Lower leg skin (tissue), 4 donors: Measurements from ENCODE around the gene EFCAB11. TPM values are rescaled to one million over a fixed set of nuclear protein-coding genes. Genes with fewer than 3 reads are reported as not detected.

Experiments
- DNase-seq, 2 donors: peaks; one replicate each; pipeline ENCODE4 v3.0.0-alpha.2; 2019; ENCODE audit warnings: low spot score in 2 of 2
- H3K4me3 ChIP-seq: fragments of 200-600 bp; sonication (generic); 2 replicates; pipeline ENCODE4 v1.5.1; 2017; ENCODE audit warnings: mild to moderate bottlenecking, low read depth; ENCODE audit not compliant: poor library complexity, severe bottlenecking
- CTCF ChIP-seq, 3 donors: fragments of 450-650 bp; IDR thresholded peaks; one replicate each; pipeline ENCODE4 v1.5.1; 2016; ENCODE audit warnings: antibody characterized with exemption in 3 of 3, mild to moderate bottlenecking in 3 of 3, moderate library complexity in 2 of 3
- POLR2A ChIP-seq, 2 donors: fragments of 450-650 bp; IDR thresholded peaks; one replicate each; pipeline ENCODE4 v1.6.1; 2016 to 2017; ENCODE audit warnings: antibody characterized with exemption in 2 of 2, mild to moderate bottlenecking in 1 of 2, moderate library complexity in 1 of 2
- WGBS, 2 donors: methylation state at CpG; one replicate each; pipeline ENCODE4 v1.1.5; 2018; 5-methylcytosine and 5-hydroxymethylcytosine counted together
- intact Hi-C: fragments of 100-400 bp; cut with DNase I; formaldehyde crosslinking; loops from one replicate; pipeline ENCODE4 v1.15.0; 2023; ENCODE audit warnings: low total_unique reads
- total RNA-seq, 4 donors: library from RNA; depleted of rRNA; stranded (reverse); fragments of >200 nt; gene quantifications; one replicate each; pipeline ENCODE4 v1.1.0, GENCODE V29; 2016

The EFCAB11 gene
- total RNA-seq, 4 donors from 2014 or later: 2.6 to 9.6 (median 4.7) TPM

- TF ChIP-seq CTCF (IDR thresholded peaks at IDR 0.05): no peak
- TF ChIP-seq POLR2A (IDR thresholded peaks at IDR 0.05): no peak
- intact Hi-C loops: no loop called here
- no peak overlapping the region for H3K4me3 ChIP-seq
- no peak for DNase-seq
- WGBS, 2 donors: 90 to 91% methylated on average over 5 of the region's 5 CpGs
These were observed 109.2 kb downstream of the EFCAB11 start for GRCh38 chr14:89845346-89845745.

- H3K4me3 ChIP-seq: no peak overlapping the region
- intact Hi-C loops: no loop called here
- TF ChIP-seq POLR2A (IDR thresholded peaks at IDR 0.05) (no peak), CTCF (IDR thresholded peaks at IDR 0.05) (no peak)
- DNase-seq: no peak
- 71 to 74% methylated on average over 1 of the region's 1 CpG for whole genome bisulfite sequencing, 2 donors
These were observed 110.0 kb downstream of the EFCAB11 start for GRCh38 chr14:89844508-89844907.

- intact Hi-C loops: no loop called here
- TF ChIP-seq POLR2A (IDR thresholded peaks at IDR 0.05) (no peak), CTCF (IDR thresholded peaks at IDR 0.05) (no peak)
- WGBS, 2 donors: 96 to 97% methylated on average over 3 of the region's 3 CpGs
- no peak for DNase-seq
- no peak overlapping the region for H3K4me3 ChIP-seq
These were observed 111.7 kb downstream of the EFCAB11 start for GRCh38 chr14:89842837-89843236.

GRCh38 chr14:89841851-89842250 lies 112.7 kb downstream of the EFCAB11 start:
- no peak for DNase-seq
- no peak overlapping the region for H3K4me3 ChIP-seq
- WGBS, 2 donors: 92 to 93% methylated on average over 6 of the region's 6 CpGs
- intact Hi-C loops: no loop called here
- no peak for TF ChIP-seq POLR2A (IDR thresholded peaks at IDR 0.05)
- no peak for TF ChIP-seq CTCF (IDR thresholded peaks at IDR 0.05)

- TF ChIP-seq CTCF (IDR thresholded peaks at IDR 0.05) (no peak), POLR2A (IDR thresholded peaks at IDR 0.05) (no peak)
- DNase-seq: no peak
- H3K4me3 ChIP-seq: no peak overlapping the region
- 97% methylated on average over 7 of the region's 7 CpGs for WGBS, 2 donors
- intact Hi-C loops: no loop called here
These were observed 117.6 kb downstream of the EFCAB11 start for GRCh38 chr14:89836830-89837469.

GRCh38 chr14:89833661-89834060 lies 120.9 kb downstream of the EFCAB11 start:
- DNase-seq: no peak
- intact Hi-C loops: no loop called here
- TF ChIP-seq CTCF (IDR thresholded peaks at IDR 0.05): no peak
- H3K4me3 ChIP-seq: no peak overlapping the region
